ENCODE results near the gene ABLIM2.

- no peak for TF ChIP-seq POLR2A (IDR thresholded peaks at IDR 0.05)
- TF ChIP-seq CTCF (IDR thresholded peaks at IDR 0.05), result no peak
Measured at GRCh38 chr4:7947927-7948326, 210.7 kb downstream of the ABLIM2 start.

Data from lower leg skin (tissue), 3 donors.